ENCODE results near the gene ASF1B.

Gene ASF1B

DNA sequence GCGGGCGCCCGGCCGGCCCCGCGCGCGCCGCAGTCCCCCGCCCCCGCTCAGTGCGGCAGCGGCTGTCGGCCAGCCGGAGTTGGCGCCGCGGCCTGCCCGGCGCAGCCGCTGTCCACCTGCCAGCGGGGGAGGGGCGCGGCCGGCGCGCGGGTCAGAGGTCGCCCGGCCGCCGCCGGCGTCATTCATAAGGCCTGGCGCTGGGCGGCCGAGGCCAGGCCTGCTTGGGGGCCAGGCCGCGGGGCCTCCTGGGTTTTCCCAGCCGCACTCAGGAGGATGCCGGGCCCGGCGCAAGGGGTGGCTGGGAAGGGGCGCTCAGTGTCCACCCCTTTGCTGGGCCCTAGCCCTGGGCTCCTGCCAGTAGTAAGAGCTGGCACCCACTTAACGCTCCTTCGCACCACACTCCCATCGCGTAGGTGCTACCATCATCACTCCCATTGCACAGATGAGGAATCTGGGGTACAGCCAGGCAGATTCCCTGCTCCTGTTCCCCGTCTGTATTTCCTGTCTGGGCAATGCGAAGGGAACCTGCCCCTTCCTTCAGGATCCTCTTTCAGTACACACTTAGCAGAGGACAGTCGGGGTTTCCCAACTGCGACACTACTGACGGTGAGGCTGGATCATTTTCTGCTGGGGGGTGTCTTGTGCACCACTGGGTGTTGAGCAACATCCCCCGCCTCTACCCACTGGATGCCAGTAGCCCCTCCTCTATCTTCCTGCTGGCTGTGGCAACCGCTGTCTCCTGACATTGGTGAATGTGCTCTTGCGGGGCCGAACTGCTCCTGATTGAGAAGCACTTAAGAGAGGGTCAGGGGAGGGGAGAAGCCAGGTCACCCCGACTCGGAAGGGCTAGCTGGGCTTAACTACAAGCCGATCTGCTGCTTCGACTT lies 18.0 kb downstream of the ASF1B start:
- DNase-seq (ENCODE audit: low spot score): peak; percentile 94
- Histone ChIP-seq H3K27ac (peak overlapping the region; percentile 93 to 100), H3K4me3 (peak overlapping the region; percentile 98)
- TF ChIP-seq, protein P1, sequence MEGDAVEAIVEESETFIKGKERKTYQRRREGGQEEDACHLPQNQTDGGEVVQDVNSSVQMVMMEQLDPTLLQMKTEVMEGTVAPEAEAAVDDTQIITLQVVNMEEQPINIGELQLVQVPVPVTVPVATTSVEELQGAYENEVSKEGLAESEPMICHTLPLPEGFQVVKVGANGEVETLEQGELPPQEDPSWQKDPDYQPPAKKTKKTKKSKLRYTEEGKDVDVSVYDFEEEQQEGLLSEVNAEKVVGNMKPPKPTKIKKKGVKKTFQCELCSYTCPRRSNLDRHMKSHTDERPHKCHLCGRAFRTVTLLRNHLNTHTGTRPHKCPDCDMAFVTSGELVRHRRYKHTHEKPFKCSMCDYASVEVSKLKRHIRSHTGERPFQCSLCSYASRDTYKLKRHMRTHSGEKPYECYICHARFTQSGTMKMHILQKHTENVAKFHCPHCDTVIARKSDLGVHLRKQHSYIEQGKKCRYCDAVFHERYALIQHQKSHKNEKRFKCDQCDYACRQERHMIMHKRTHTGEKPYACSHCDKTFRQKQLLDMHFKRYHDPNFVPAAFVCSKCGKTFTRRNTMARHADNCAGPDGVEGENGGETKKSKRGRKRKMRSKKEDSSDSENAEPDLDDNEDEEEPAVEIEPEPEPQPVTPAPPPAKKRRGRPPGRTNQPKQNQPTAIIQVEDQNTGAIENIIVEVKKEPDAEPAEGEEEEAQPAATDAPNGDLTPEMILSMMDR (IDR thresholded peaks at IDR 0.05): no peak

GRCh38 chr19:14117668-14118164 lies 18.7 kb downstream of the ASF1B start, which contains the start of gene PRKACA:
TSS of gene PRKACA (minus strand) at chr19:14117762. CDS start at chr19:14117547, 215 bp downstream.
- peak; percentile 100 for DNase-seq (ENCODE audit: low spot score)
- TF ChIP-seq, protein P1 (IDR thresholded peaks at IDR 0.05): no peak
- Histone ChIP-seq H3K27ac (peak within 1 kb of the TSS; percentile 93 to 100), H3K4me3 (peak within 1 kb of the TSS; percentile 98)

- TF ChIP-seq, protein P1 (IDR thresholded peaks at IDR 0.05): no peak
- DNase-seq (ENCODE audit: low spot score): no peak
- Histone ChIP-seq H3K4me3 (peak overlapping the region; percentile 98), H3K27ac (peak overlapping the region; percentile 85 to 100)
These were observed 19.3 kb downstream of the ASF1B start for GRCh38 chr19:14116918-14117578.

DNA sequence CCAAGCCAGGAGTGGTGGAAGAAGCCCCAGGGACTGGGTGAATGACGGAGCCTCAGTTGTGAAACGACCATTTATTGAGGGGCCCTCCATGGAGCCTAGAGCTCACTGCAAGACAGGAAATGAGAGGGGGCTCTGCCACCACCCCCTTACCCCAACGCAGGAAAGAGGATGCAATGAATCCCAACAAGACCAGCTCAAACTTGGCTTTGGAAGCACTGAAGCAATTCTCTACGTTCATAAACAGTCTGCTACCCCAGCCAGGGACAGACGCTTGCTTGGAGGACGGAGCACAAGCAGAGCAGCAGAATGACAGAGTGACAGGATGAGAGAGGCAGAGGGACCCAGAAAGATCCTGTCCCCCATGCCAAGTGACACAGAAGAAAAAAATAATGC lies 19.9 kb downstream of the ASF1B start:
- DNase-seq (ENCODE audit: low spot score): no peak
- TF ChIP-seq, protein P1 (IDR thresholded peaks at IDR 0.05): no peak
- Histone ChIP-seq H3K4me3 (peak overlapping the region; percentile 98), H3K27ac (peak overlapping the region; percentile 85 to 100)

DNA sequence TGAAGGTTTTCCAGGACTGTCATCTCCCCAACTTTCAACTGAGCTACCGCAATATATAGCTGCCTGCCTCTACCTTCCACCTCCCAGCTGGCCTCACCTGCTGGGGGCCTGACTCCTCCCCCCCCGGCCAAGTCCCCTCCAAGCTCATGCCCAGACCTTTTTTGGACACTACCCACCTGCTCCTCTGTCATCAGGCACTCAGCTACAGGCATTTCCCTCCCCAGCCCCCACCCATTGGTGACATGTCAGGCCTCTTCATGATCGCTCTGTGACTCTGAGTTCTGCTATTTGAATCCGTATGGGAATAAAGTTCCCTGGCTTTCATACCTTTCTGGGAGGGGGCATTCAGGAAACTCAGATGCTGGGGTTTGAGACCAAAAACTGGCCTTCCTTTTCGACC lies 20.6 kb downstream of the ASF1B start:
- H3K27ac ChIP-seq: peak overlapping the region; percentile 85 to 100
- TF ChIP-seq, protein P1 (IDR thresholded peaks at IDR 0.05): no peak
- DNase-seq (ENCODE audit: low spot score): no peak
- peak overlapping the region; percentile 98 for H3K4me3 ChIP-seq

DNA sequence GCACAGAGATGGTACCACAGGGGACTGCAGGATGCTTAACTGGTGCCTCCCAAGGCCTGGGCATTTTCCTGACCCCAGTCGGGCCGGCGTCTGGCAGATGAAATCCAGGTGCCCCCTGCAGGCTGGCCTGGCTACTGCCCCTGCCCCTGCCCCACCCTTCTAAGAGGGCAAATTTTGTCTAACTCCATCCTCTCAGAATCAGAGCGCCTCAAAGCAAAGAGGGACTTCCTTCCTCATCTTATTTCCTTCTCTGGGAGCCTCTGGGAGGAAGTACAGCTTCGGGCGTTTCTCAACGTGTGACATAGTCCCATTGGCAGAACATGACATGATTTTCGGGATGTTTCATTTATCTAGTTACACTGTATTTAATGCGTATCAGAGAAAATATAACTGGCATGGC lies 21.5 kb downstream of the ASF1B start:
- H3K27ac ChIP-seq: peak overlapping the region; percentile 23 to 100
- no peak for DNase-seq (ENCODE audit: low spot score)

More for the DNA sequence above, 21.5 kb downstream of the ASF1B start:
- TF ChIP-seq, protein P1 (IDR thresholded peaks at IDR 0.05): no peak
- no peak overlapping the region for H3K4me3 ChIP-seq
